GM21381 (cell line): ENCODE results near the gene METTL16.
"Not testable (repeated sequence)": the region's sequence is repeated elsewhere in the genome, so short reads cannot be mapped to it uniquely, and the experiment has no call there.

ENCODE experiments used
- ATAC-seq: cut with Tn5 transposase; IDR thresholded peaks from one replicate; pipeline ENCODE4 v1.9.1; 2021; ENCODE audit warnings: mild to moderate bottlenecking, moderate library complexity; ENCODE audit not compliant: unreplicated experiment

Gene METTL16

DNA sequence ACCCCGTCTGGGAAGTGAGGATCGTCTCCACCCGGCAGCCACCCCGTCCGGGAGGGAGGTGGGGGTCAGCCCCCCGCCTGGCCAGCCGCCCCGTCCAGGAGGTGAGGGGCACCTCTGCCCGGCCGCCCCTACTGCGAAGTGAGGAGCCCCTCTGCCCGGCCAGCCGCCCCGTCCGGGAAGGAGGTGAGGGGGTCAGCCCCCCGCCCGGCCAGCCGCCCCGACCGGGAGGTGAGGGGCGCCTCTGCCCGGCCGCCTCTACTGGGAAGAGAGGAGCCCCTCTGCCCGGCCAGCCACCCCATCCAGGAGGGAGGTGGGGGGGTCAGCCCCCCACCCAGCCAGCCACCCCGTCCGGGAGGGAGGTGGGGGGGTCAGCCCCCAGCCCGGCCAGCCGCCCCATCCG is 4.7 kb downstream of the METTL16 start:
- ATAC-seq, result not testable (repeated sequence)

- ATAC-seq, result no peak
These were observed 8.1 kb downstream of the METTL16 start for GRCh38 chr17:2503627-2504026.

- ATAC-seq, result no peak
These were observed 8.7 kb downstream of the METTL16 start for GRCh38 chr17:2502871-2503580.

GRCh38 chr17:2500446-2500845 is 11.2 kb downstream of the METTL16 start:
- ATAC-seq, result no peak

- not testable (repeated sequence) for ATAC-seq
These were observed 22.4 kb downstream of the METTL16 start for GRCh38 chr17:2489286-2489685.

DNA sequence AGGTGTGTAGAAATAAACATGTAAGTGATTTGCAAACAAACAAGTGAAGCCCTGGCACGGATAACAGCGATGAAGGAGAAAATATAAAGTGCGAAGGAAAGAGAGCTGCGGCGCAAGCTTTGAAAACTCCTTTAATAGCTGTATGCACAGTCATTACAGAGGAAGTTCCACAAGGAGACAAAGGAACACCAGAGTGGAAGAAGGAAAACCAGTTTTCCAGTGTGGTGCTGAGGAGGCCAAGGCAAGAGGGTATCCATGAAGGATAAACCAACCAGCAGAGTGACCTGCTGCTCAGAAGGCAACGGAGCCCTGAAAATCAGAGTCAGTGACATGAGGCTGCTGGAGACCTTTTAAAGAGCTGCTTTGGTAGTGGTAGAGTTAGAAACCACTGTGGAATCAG is 24.4 kb downstream of the METTL16 start:
- ATAC-seq, result no peak

DNA sequence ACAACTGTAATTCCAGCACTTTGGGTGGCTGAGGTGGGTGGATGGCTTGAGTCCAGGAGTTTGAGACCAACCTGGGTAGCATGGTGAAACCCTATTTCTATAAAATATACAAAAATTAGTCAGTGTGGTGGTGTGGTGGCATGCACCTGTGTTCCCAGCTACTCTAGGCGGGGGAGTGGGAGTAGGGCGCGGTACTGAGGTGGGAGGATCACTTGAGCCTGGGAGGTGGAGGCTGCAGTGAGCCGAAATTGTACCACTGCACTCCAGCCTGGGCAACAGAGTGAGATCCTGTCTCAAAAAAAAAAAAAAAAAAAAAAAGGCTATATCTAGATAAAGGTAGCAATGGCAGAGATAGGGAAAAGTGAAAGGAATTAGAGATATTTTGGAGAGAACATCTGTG is 25.0 kb downstream of the METTL16 start:
- ATAC-seq, result not testable (repeated sequence)

GRCh38 chr17:2485970-2486369 is 25.7 kb downstream of the METTL16 start:
- no peak for ATAC-seq

DNA sequence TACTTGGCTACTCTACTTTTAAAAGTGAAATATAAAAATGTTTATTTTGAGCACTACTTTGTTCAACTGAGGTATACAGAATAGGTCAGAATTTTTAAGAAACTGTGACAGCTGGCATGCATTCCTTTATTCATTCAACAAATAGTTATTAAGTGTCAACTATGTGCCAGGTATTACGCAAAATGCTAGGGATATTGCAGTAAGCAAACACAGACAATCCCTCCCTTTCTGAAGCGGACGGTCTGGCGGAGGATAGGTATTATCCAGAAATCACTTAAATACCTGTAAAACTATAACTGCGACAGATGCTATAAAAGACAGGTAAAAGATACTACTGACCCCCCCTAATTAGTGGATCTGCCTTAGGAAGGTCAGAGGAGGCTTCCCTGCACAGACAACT is 26.1 kb downstream of the METTL16 start:
- ATAC-seq, result no peak

- no peak for ATAC-seq
These were observed 26.8 kb downstream of the METTL16 start for GRCh38 chr17:2484876-2485275.

DNA sequence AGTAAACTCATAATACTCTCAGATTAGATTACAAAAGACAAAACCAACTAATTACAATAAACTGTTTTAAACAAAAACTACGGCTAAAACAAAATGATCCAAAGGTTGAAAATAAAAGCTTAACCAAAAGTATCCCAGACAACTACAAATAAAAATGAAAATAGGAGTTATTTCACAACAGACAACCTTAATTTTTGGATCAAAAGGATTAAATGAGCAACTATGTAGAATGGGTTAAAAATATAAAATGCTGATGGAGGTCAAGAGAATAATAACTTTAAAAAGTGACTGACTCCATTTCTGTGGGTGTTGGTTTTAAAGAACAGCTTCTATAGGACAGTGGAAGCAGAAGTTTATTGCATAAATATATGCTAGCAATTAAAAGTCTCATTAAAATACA is 28.6 kb downstream of the METTL16 start:
- ATAC-seq, result no peak

GRCh38 chr17:2482218-2482617 is 29.5 kb downstream of the METTL16 start:
- ATAC-seq, result no peak

DNA sequence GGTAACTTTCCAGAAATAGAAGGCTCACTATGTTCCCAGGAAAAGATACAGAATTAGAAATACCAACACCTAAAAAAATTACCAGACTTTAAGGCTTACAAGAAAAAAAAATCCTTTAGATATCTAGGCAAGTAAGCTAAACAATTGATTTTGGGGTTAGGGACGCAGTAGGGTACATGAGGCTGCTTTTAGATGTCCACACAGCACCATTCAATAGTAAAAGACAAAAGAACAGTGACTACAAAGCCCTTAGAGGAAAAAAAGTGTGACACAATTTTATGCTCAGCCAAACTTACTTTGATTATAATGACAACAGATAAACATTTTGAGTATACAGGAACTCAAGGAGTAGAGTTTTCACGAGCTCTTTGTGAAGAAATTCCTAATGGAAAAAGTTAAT is 29.9 kb downstream of the METTL16 start:
- no peak for ATAC-seq

- ATAC-seq, result no peak
These were observed 33.2 kb downstream of the METTL16 start for GRCh38 chr17:2478458-2478857.

DNA sequence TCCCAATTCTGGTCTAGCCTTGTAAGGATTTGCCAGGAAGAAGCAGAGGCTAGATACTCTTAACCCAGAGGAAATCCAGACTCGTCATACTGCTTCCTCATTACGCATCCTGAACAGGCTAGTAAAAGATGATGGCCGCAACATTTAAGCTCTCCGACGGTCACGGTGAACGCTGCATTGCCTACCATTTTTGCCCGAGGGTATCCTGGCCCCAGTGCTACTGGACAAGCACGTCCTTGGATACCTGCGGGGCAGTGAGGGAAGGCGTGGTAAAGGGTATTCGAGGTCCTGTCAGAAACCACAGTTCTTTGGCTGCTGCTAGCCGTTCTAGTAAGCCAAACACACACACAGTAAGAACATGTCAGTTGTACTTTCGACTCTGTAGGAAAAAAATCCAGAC is 36.6 kb downstream of the METTL16 start:
- no peak for ATAC-seq

DNA sequence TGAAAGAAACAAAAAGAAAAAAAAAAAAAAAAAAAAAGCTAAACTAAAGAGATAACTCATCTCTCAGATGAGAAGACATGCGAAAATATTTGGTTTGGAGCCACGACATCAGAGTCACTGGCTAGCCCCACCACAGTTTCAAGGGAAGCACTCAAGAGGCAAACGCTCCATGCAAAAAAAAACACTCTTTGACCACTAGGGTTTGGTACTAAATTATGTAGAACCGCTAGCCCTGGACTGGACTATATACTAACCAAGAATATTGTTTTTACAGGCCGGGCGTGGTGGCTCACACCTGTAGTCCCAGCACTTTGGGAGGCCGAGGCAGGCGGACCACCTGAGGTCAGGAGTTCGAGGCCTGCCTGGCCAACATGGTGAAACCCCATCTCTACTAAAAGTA is 37.3 kb downstream of the METTL16 start:
- no peak for ATAC-seq

DNA sequence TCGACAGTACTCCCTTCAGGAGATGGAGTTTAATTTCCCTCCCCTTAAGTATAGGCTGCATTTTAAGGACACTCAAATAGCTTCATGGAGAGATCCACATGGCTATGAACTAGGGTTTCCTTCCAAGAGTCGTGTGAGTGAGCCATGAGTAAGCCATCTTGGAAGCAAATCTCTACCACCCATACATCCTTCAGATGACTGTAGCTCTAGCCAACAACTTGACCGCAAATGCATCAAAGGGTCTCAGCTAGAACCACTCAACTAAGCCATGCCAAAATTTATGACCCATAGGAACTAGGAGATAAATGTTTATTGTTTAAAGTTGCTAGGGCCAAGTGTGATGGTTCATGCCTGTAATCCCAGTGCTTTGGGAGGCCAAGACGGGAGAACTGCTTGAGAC is 43.4 kb downstream of the METTL16 start:
- ATAC-seq, result no peak

DNA sequence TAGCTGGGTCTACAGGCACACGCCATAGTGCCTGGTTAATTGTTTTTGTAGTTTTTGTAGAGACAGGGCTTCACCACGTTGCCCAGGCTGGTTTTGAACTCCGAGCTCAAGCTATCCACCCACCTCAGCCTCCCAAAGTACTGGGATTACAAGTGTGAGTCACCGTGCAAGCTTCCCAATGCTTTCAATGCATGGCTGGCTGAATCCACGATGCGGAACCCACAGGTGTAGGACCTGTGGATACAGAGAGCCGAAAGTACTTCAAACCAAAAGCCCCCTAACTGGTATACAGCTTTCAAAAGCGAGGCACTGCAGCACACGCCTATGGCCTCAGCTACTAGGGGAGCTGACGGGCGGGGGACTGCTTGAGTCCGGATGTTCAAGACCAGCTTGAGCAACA is 44.8 kb downstream of the METTL16 start:
- ATAC-seq, result no peak

DNA sequence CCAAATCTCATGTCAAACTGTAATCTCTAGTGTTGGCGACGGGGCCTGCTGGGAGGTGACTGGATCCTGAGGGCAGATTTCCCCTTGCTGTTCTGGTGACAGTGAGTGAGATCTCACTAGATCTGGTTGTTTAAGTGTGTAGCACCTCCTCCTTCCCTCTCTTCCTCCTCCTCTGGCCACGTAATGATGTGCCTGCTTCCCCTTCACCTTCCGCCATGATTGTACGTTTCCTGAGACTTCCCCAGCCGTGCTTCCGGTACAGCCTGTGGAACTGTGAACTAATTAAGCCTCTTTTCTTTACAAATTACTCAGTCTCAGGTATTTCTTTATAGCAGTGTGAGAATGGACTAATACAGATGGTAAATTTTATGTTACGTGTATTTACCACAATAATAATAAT is 49.2 kb downstream of the METTL16 start:
- ATAC-seq, result no peak

GRCh38 chr17:2459917-2460271 is 51.8 kb downstream of the METTL16 start:
- no peak for ATAC-seq

- no peak for ATAC-seq
These were observed 53.8 kb downstream of the METTL16 start for GRCh38 chr17:2457913-2458312.

DNA sequence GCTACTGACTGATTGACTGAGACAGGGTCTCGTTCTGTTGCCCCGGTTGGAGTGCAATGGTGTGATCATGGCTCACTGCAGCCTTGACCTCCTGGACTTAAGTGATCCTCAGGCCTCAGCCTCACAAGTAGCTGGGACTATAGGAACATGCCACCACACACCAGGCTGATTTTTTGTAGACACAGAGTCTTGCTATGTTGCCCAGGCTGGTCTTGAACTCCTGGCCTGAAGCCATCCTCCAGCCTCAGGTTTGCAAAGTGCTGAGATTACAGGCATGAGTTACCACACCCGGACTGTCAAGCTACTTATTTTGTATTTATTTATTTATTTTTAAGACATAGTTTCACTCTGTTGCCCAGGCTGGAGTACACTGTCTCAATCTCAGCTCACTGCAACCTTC is 55.2 kb downstream of the METTL16 start:
- ATAC-seq, result no peak

DNA sequence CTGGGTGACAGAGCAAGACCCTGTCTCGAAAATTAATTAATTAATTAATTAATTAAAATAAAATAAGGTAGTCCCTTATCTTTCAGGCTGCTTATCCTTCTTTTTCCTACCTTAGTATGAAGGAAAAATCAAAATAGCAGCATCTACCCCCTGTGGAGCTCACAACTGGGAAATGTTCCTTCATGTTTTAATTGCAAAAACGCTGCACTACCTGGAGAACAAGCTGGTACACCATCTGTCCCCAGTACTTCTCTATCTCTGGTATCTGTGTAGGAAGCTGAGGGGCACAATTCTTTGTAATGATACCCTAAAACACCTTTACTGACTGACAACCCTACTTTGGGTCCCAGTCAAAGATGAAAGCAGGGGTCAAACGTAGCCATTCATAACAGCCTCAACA is 55.7 kb downstream of the METTL16 start:
- ATAC-seq, result no peak
